Caco-2 (cell line): Measurements from ENCODE around the gene RASAL3. TPM values are rescaled to one million over a fixed set of nuclear protein-coding genes. Genes with fewer than 3 reads are reported as not detected.

ENCODE experiments used
- BruUV-seq: library from RNA; stranded (reverse); fragments of 400-500 nt; replicated peaks from 2 replicates; lab custom pipeline; 2021; lab: Mats Ljungman, UMichigan
- CTCF ChIA-PET: fragments of 300-600 bp; sonication (Branson Sonifier 250); formaldehyde crosslinking; loops from one replicate; lab custom pipeline; 2022; ENCODE audit warnings: antibody characterized with exemption; lab: Charles Lee
- POLR2A ChIA-PET: fragments of 300-600 bp; sonication (Branson Sonifier 250); formaldehyde crosslinking; loops from one replicate; lab custom pipeline; 2022; ENCODE audit warnings: antibody characterized with exemption; lab: Charles Lee
- DNase-seq, 2 experiments: peaks; one replicate each; pipeline versions ENCODE4 v3.0.0 to v3.0.0-alpha.2; 2020 to 2022
- H3K27me3 ChIP-seq: replicated peaks from 2 replicates; pipeline ENCODE4 v1.6.0; 2011; ENCODE audit warnings: low read length; ENCODE audit not compliant: control insufficient read depth, insufficient read depth
- H3K36me3 ChIP-seq: 2 replicates; pipeline ENCODE4 v1.5.1; 2011; ENCODE audit warnings: low read length; ENCODE audit not compliant: control insufficient read depth, insufficient read depth
- H3K4me1 ChIP-seq: fragments of 250-450 bp; sonication (Bioruptor Pico); 2 replicates; pipeline ENCODE4 v1.5.1; 2020; ENCODE audit warnings: mild to moderate bottlenecking
- H3K4me3 ChIP-seq: 2 replicates; pipeline ENCODE4 v1.5.1; 2011; ENCODE audit warnings: low read depth, mild to moderate bottlenecking, control low read depth, low read length
- H3K9me3 ChIP-seq: fragments of 250-450 bp; sonication (Bioruptor Pico); 2 replicates; pipeline ENCODE4 v1.5.1; 2020; ENCODE audit warnings: mild to moderate bottlenecking, moderate library complexity
- H3K27ac Mint-ChIP-seq: one replicate; pipeline ENCODE4 v1.8.0; 2022; ENCODE audit warnings: mixed read lengths; ENCODE audit not compliant: unreplicated experiment
- H3K27me3 Mint-ChIP-seq: one replicate; pipeline ENCODE4 v1.8.0; 2022; ENCODE audit warnings: mixed read lengths; ENCODE audit not compliant: insufficient read depth, unreplicated experiment
- H3K36me3 Mint-ChIP-seq: one replicate; pipeline ENCODE4 v1.8.0; 2022; ENCODE audit warnings: mild to moderate bottlenecking, mixed read lengths; ENCODE audit not compliant: insufficient read depth, unreplicated experiment
- H3K4me1 Mint-ChIP-seq: one replicate; pipeline ENCODE4 v1.8.0; 2022; ENCODE audit warnings: low read depth, mixed read lengths; ENCODE audit not compliant: unreplicated experiment
- H3K4me3 Mint-ChIP-seq: one replicate; pipeline ENCODE4 v1.8.0; 2022; ENCODE audit warnings: mild to moderate bottlenecking, moderate library complexity, mixed read lengths; ENCODE audit not compliant: unreplicated experiment
- H3K9me3 Mint-ChIP-seq: one replicate; pipeline ENCODE4 v1.8.0; 2022; ENCODE audit warnings: mixed read lengths; ENCODE audit not compliant: unreplicated experiment
- CTCF ChIP-seq, 2 experiments: fragments of 200-600 bp in 1 of 2; IDR thresholded peaks; 1 replicate in 1 of 2; 2 replicates in 1 of 2; pipeline versions ENCODE4 v1.5.1 to v1.8.0; 2011 to 2022; ENCODE audit warnings: antibody characterized with exemption in 1 of 2, control low read depth in 1 of 2, inconsistent platforms in 1 of 2, low read depth in 1 of 2, low read length in 1 of 2, mild to moderate bottlenecking in 1 of 2, moderate library complexity in 1 of 2; ENCODE audit not compliant: insufficient read depth in 1 of 2, severe bottlenecking in 1 of 2, unreplicated experiment in 1 of 2
- intact Hi-C: fragments of 100-400 bp; cut with micrococcal nuclease; formaldehyde crosslinking; loops from one replicate; pipeline ENCODE4 v1.10.0; 2022; ENCODE audit not compliant: unreplicated experiment
- total RNA-seq: library from RNA; stranded (reverse); gene quantifications from 2 replicates; pipeline ENCODE4 v1.2.3, GENCODE V29; 2022

Gene RASAL3
- total RNA-seq, 1 experiment from 2014 or later = not detected

GRCh38 chr19:15432629-15433518 lies 31.5 kb downstream of the RASAL3 start:
- peaks cover 9% of the 10 kb centered on the region for H3K36me3 Mint-ChIP-seq
- BruUV-seq = no TSS peak
- H3K27ac Mint-ChIP-seq = peak overlapping the region; percentile 88
- intact Hi-C loops = loop anchor here (5.0 kb wide), 1 partner anchor 124 kb away; no protein-coding TSS in a partner anchor
- no peaks in the 10 kb centered on the region for H3K9me3 Mint-ChIP-seq
- TF ChIP-seq CTCF (IDR thresholded peaks at IDR 0.05; ENCODE audit: insufficient read depth in 1 of 2, low read depth in 1 of 2, low read length in 1 of 2, severe bottlenecking in 1 of 2, unreplicated experiment in 1 of 2) = no peak
- DNase-seq = peak; percentile 90 to 94
- Histone ChIP-seq H3K9me3 (no peaks in the 10 kb centered on the region), H3K36me3 (no peaks in the 10 kb centered on the region), H3K4me3 (peak overlapping the region; percentile 94), H3K4me1 (peaks cover 14% of the 10 kb centered on the region), H3K27me3 (no peaks in the 10 kb centered on the region)
- ChIA-PET CTCF (interaction anchor here (0.5 to 1.6 kb wide), 2 partner anchors 14 to 120 kb away, joined by 3 to 13 read pairs; partner anchors contain the start of gene AKAP8L), POLR2A (interaction anchor here (0.6 to 1.8 kb wide), 4 partner anchors 14 to 1340 kb away, joined by 4 to 13 read pairs (median 5); partner anchors contain the start of gene AKAP8L)
- H3K4me3 Mint-ChIP-seq = peak overlapping the region; percentile 98
- no peaks in the 10 kb centered on the region for H3K27me3 Mint-ChIP-seq
- peaks cover 22% of the 10 kb centered on the region for H3K4me1 Mint-ChIP-seq

- Histone ChIP-seq H3K4me1 (peaks cover 7% of the 10 kb centered on the region), H3K4me3 (peak overlapping the region; percentile 94), H3K27me3 (no peaks in the 10 kb centered on the region), H3K36me3 (no peaks in the 10 kb centered on the region), H3K9me3 (no peaks in the 10 kb centered on the region)
- TF ChIP-seq CTCF (IDR thresholded peaks at IDR 0.05; ENCODE audit: insufficient read depth in 1 of 2, low read depth in 1 of 2, low read length in 1 of 2, severe bottlenecking in 1 of 2, unreplicated experiment in 1 of 2) = no peak
- Mint-ChIP-seq H3K4me1 (peaks cover 22% of the 10 kb centered on the region), H3K4me3 (peak overlapping the region; percentile 99), H3K27ac (peak overlapping the region; percentile 96), H3K9me3 (no peaks in the 10 kb centered on the region), H3K27me3 (no peaks in the 10 kb centered on the region), H3K36me3 (peaks cover 14% of the 10 kb centered on the region)
- ChIA-PET CTCF (interaction anchor here (0.5 to 1.6 kb wide), 2 partner anchors 13 to 119 kb away, joined by 3 to 13 read pairs; partner anchors contain the start of gene AKAP8L), POLR2A (interaction anchor here (0.5 to 1.8 kb wide), 4 partner anchors 13 to 97 kb away, joined by 4 to 13 read pairs (median 4); partner anchors contain the start of gene AKAP8L)
- no TSS peak for BruUV-seq
- no peak for DNase-seq
- intact Hi-C loops = loop anchor here (5.0 kb wide), 1 partner anchor 125 kb away; no protein-coding TSS in a partner anchor
Observed at GRCh38 chr19:15432018-15432494, 32.3 kb downstream of the RASAL3 start.

- Mint-ChIP-seq H3K27ac (peak overlapping the region; percentile 96), H3K9me3 (no peaks in the 10 kb centered on the region), H3K4me1 (peaks cover 22% of the 10 kb centered on the region), H3K4me3 (peak overlapping the region; percentile 99), H3K27me3 (no peaks in the 10 kb centered on the region), H3K36me3 (peaks cover 19% of the 10 kb centered on the region)
- no peak for DNase-seq
- Histone ChIP-seq H3K27me3 (no peaks in the 10 kb centered on the region), H3K9me3 (no peaks in the 10 kb centered on the region), H3K36me3 (no peaks in the 10 kb centered on the region), H3K4me3 (peak overlapping the region; percentile 94), H3K4me1 (peaks cover 7% of the 10 kb centered on the region)
- POLR2A ChIA-PET = interaction anchor here (0.5 kb wide), 1 partner anchor 97 kb away, joined by 4 read pairs; no protein-coding TSS in a partner anchor
- intact Hi-C loops = loop anchor here (5.0 kb wide), 1 partner anchor 126 kb away; no protein-coding TSS in a partner anchor
- CTCF ChIA-PET = no interaction called here
- TF ChIP-seq CTCF (IDR thresholded peaks at IDR 0.05; ENCODE audit: insufficient read depth in 1 of 2, low read depth in 1 of 2, low read length in 1 of 2, severe bottlenecking in 1 of 2, unreplicated experiment in 1 of 2) = no peak
- BruUV-seq = TSS peak; percentile 64
Observed at GRCh38 chr19:15431396-15432017, 32.8 kb downstream of the RASAL3 start.
